ENCODE measurements around the gene MSRB3.

MSRB3 gene

GRCh38 chr12:65278576-65279368, at the start of gene MSRB3:
MSRB3 (plus strand) TSS chr12:65278683; CDS start chr12:65308580, 29,897 bp downstream.
- Mint-ChIP-seq H3K4me3 (peak within 1 kb of the TSS; percentile 56), H3K27me3 (peaks cover 47% of the 10 kb centered on the region), H3K27ac (no peak within 1 kb of the TSS), H3K9me3 (no peaks in the 10 kb centered on the region), H3K36me3 (no peaks in the 10 kb centered on the region), H3K4me1 (peaks cover 6% of the 10 kb centered on the region)
- peak; percentile 40 for DNase-seq
- CTCF ChIA-PET: no interaction called here

- no peak for DNase-seq
- H3K36me3 Mint-ChIP-seq: peaks cover 54% of the 10 kb centered on the region
- peaks cover 18% of the 10 kb centered on the region for H3K9me3 Mint-ChIP-seq
- CTCF ChIA-PET: interaction anchor here (1.6 kb wide), 1 partner anchor 72 kb away, joined by 4 read pairs; no protein-coding TSS in a partner anchor
- no peaks in the 10 kb centered on the region for H3K27me3 Mint-ChIP-seq
- no peak overlapping the region for H3K4me3 Mint-ChIP-seq
- H3K27ac Mint-ChIP-seq: no peak overlapping the region
- peaks cover 22% of the 10 kb centered on the region for H3K4me1 Mint-ChIP-seq
These were observed 49.0 kb upstream of the MSRB3 start for GRCh38 chr12:65229441-65229840.

- H3K4me1 Mint-ChIP-seq: peaks cover 8% of the 10 kb centered on the region
- peaks cover 27% of the 10 kb centered on the region for H3K36me3 Mint-ChIP-seq
- H3K4me3 Mint-ChIP-seq: no peak overlapping the region
These were observed 45.9 kb upstream of the MSRB3 start for GRCh38 chr12:65232476-65233077.

GRCh38 chr12:65237153-65237552, 41.3 kb upstream of the MSRB3 start:
- H3K27ac Mint-ChIP-seq: no peak overlapping the region
- no peak for DNase-seq
- CTCF ChIA-PET: no interaction called here
- no peak overlapping the region for H3K4me3 Mint-ChIP-seq
- peaks cover 17% of the 10 kb centered on the region for H3K36me3 Mint-ChIP-seq
- no peaks in the 10 kb centered on the region for H3K27me3 Mint-ChIP-seq
- no peaks in the 10 kb centered on the region for H3K9me3 Mint-ChIP-seq
- peaks cover 5% of the 10 kb centered on the region for H3K4me1 Mint-ChIP-seq

More at GRCh38 chr12:65232476-65233077, 45.9 kb upstream of the MSRB3 start:
- Mint-ChIP-seq H3K27me3 (no peaks in the 10 kb centered on the region), H3K9me3 (peaks cover 15% of the 10 kb centered on the region), H3K27ac (no peak overlapping the region)
- DNase-seq: no peak
- CTCF ChIA-PET: interaction anchor here (0.8 to 2.7 kb wide), 14 partner anchors 15 to 414 kb away, joined by 3 to 17 read pairs (median 4); partner anchors contain the start of gene LEMD3

- CTCF ChIA-PET: no interaction called here
- H3K9me3 Mint-ChIP-seq: no peaks in the 10 kb centered on the region
- H3K36me3 Mint-ChIP-seq: peaks cover 26% of the 10 kb centered on the region
- no peaks in the 10 kb centered on the region for H3K27me3 Mint-ChIP-seq
- H3K27ac Mint-ChIP-seq: no peak overlapping the region
- H3K4me1 Mint-ChIP-seq: no peaks in the 10 kb centered on the region
- no peak for DNase-seq
- no peak overlapping the region for H3K4me3 Mint-ChIP-seq
These were observed 39.9 kb upstream of the MSRB3 start for GRCh38 chr12:65238609-65239008.

GRCh38 chr12:65248656-65249633, 29.5 kb upstream of the MSRB3 start:
- H3K9me3 Mint-ChIP-seq: no peaks in the 10 kb centered on the region
- DNase-seq: no peak
- peaks cover 34% of the 10 kb centered on the region for H3K36me3 Mint-ChIP-seq
- H3K27me3 Mint-ChIP-seq: no peaks in the 10 kb centered on the region
- no peak overlapping the region for H3K4me3 Mint-ChIP-seq
- H3K4me1 Mint-ChIP-seq: no peaks in the 10 kb centered on the region
- no peak overlapping the region for H3K27ac Mint-ChIP-seq
- CTCF ChIA-PET: no interaction called here

- Mint-ChIP-seq H3K9me3 (no peaks in the 10 kb centered on the region), H3K4me1 (no peaks in the 10 kb centered on the region), H3K4me3 (no peak overlapping the region), H3K27me3 (no peaks in the 10 kb centered on the region), H3K27ac (no peak overlapping the region), H3K36me3 (peaks cover 18% of the 10 kb centered on the region)
- no peak for DNase-seq
- CTCF ChIA-PET: no interaction called here
These were observed 26.0 kb upstream of the MSRB3 start for GRCh38 chr12:65252515-65252914.

GRCh38 chr12:65257986-65258385, 20.5 kb upstream of the MSRB3 start:
- CTCF ChIA-PET: no interaction called here
- Mint-ChIP-seq H3K36me3 (no peaks in the 10 kb centered on the region), H3K9me3 (no peaks in the 10 kb centered on the region), H3K4me3 (no peak overlapping the region), H3K27ac (no peak overlapping the region), H3K27me3 (peaks cover 4% of the 10 kb centered on the region), H3K4me1 (no peaks in the 10 kb centered on the region)
- DNase-seq: no peak

GRCh38 chr12:65259501-65259900, 19.0 kb upstream of the MSRB3 start:
- no peak for DNase-seq
- peaks cover 4% of the 10 kb centered on the region for H3K27me3 Mint-ChIP-seq
- CTCF ChIA-PET: no interaction called here

GRCh38 chr12:65263777-65264176, 14.7 kb upstream of the MSRB3 start:
- H3K4me3 Mint-ChIP-seq: no peak overlapping the region
- CTCF ChIA-PET: no interaction called here
- no peaks in the 10 kb centered on the region for H3K9me3 Mint-ChIP-seq
- DNase-seq: no peak
- H3K36me3 Mint-ChIP-seq: no peaks in the 10 kb centered on the region
- peaks cover 8% of the 10 kb centered on the region for H3K27me3 Mint-ChIP-seq
- H3K4me1 Mint-ChIP-seq: no peaks in the 10 kb centered on the region
- H3K27ac Mint-ChIP-seq: no peak overlapping the region

More at GRCh38 chr12:65259501-65259900, 19.0 kb upstream of the MSRB3 start:
- H3K4me3 Mint-ChIP-seq: no peak overlapping the region
- H3K9me3 Mint-ChIP-seq: no peaks in the 10 kb centered on the region
- no peak overlapping the region for H3K27ac Mint-ChIP-seq
- H3K36me3 Mint-ChIP-seq: no peaks in the 10 kb centered on the region
- H3K4me1 Mint-ChIP-seq: no peaks in the 10 kb centered on the region

- no peak for DNase-seq
- Mint-ChIP-seq H3K9me3 (no peaks in the 10 kb centered on the region), H3K36me3 (no peaks in the 10 kb centered on the region), H3K4me3 (no peak overlapping the region), H3K4me1 (no peaks in the 10 kb centered on the region), H3K27ac (no peak overlapping the region), H3K27me3 (peaks cover 8% of the 10 kb centered on the region)
- CTCF ChIA-PET: no interaction called here
These were observed 12.1 kb upstream of the MSRB3 start for GRCh38 chr12:65266408-65266807.

- H3K9me3 Mint-ChIP-seq: no peaks in the 10 kb centered on the region
- no peak overlapping the region for H3K27ac Mint-ChIP-seq
- H3K4me1 Mint-ChIP-seq: no peaks in the 10 kb centered on the region
- H3K36me3 Mint-ChIP-seq: no peaks in the 10 kb centered on the region
- H3K4me3 Mint-ChIP-seq: no peak overlapping the region
- CTCF ChIA-PET: no interaction called here
- no peak for DNase-seq
- H3K27me3 Mint-ChIP-seq: peaks cover 15% of the 10 kb centered on the region
These were observed 8.9 kb upstream of the MSRB3 start for GRCh38 chr12:65269603-65270002.

- DNase-seq: no peak
- CTCF ChIA-PET: no interaction called here
- Mint-ChIP-seq H3K4me1 (peaks cover 6% of the 10 kb centered on the region), H3K27ac (no peak overlapping the region), H3K27me3 (peaks cover 54% of the 10 kb centered on the region), H3K4me3 (no peak overlapping the region), H3K36me3 (no peaks in the 10 kb centered on the region), H3K9me3 (no peaks in the 10 kb centered on the region)
These were observed 3.7 kb upstream of the MSRB3 start for GRCh38 chr12:65274602-65275272.

- CTCF ChIA-PET: no interaction called here
- no peaks in the 10 kb centered on the region for H3K36me3 Mint-ChIP-seq
- H3K9me3 Mint-ChIP-seq: no peaks in the 10 kb centered on the region
- DNase-seq: no peak
- no peak overlapping the region for H3K27ac Mint-ChIP-seq
- H3K4me3 Mint-ChIP-seq: no peak overlapping the region
- H3K27me3 Mint-ChIP-seq: peaks cover 54% of the 10 kb centered on the region
- H3K4me1 Mint-ChIP-seq: peaks cover 6% of the 10 kb centered on the region
These were observed 2.9 kb upstream of the MSRB3 start for GRCh38 chr12:65275627-65276026.

Measured in activated naive CD4-positive, alpha-beta T cell treated with anti-CD3 and anti-CD28 coated beads, Interleukin-2, amount 10 ng/mL, durations not matched to agents 7 days and 5 days (primary cell).